HG03025 (cell line): ENCODE data around the gene MME.
"Not testable (repeated sequence)": the region's sequence is repeated elsewhere in the genome, so short reads cannot be mapped to it uniquely, and the experiment has no call there.

Experiments used
- ATAC-seq: cut with Tn5 transposase; IDR thresholded peaks from one replicate; pipeline ENCODE4 v1.9.1; 2021; ENCODE audit warnings: mild to moderate bottlenecking, moderate library complexity; ENCODE audit not compliant: unreplicated experiment, low FRiP score

MME gene

DNA sequence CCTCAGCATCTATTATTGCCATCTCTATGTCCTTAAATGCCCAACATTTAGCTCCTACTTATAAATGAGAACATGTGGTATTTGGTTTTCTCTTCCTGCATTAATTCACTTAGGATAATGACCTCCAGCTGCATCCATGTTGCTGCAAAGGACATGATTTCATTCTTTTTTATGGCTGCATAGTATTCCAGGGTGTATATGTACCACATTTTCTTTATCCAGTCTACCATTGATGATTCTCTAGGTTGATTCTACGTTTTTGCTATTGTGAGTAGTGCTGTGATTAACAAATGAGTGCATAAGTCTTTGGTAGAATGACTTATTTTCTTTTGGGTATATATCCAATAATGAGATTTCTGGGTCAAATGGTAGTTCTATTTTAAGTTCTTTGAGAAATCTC lies 54.2 kb downstream of the MME start:
- ATAC-seq, result not testable (repeated sequence)

DNA sequence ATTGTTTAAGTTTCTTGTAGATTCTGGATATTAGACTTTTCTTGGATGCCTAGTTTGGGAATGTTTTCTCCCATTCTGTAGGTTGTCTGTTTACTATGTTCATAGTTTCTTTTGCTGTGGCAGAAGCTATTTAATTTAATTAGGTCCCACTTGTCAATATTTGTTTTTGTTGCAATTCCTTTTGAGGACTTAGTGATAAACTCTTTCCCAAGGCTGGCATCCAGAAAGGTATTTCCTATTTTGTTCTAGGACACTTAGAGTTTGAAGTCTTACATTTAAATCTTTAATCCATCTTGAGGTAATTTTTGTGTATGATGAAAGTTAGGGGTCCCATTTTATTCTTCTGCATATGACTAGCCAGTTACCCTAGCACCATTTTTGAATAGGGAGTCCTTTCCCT lies 54.9 kb downstream of the MME start:
- no peak for ATAC-seq

DNA sequence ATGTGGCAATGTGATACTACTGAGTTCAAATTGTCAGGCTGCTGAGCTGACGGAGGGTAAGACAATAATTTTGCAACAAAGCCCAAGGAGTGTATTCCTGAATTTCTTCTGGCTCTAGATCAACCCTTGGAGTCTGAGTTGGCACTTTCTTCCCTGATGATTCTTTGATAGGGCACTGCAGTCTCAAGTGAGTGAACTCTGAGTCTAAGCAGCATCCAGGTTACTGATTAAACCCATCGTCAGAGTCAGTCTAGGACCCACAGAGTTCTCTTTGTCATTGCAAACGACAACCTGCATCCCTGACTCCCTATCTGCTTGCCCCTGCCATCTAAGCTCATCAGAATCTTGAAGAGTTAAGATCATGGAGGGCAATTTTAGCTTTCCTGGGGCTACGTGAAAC lies 58.6 kb downstream of the MME start:
- no peak for ATAC-seq

DNA sequence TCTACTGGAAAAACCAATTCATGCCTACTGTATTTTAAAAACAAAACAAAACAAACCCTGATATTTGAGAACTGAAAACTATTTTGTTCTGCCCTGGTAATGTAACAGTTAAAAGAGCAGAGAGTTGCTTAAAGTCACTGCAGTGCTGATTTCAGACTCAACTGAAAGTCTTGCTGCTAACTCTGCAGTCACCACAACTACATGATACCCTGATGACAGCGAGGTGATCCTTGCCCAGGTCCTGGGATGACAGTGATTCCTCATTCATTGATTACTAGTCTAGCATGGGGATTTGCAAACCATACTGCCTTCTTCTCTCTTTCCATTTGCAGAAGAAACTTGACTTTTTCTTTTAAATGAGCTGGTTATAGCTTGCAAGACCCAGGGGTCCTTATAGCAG lies 67.5 kb downstream of the MME start:
- ATAC-seq, result no peak

DNA sequence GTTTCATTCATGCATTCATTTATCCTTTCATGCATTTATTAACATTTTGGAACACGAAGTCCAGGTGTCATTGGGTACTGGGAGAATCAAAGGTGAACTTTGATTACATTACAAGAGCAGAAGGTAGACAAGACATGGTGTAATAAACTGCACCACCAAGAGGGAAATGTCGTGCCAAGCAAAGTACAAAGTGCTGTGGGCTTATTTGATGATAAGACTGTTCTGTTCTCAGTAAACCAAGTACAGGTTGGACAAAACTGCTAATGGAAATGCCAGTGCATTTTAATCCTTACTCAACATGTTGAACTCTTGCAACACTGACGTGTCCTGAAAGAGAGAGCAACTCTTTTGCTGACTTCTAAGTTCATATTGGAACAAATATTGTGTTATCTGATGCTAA lies 69.4 kb downstream of the MME start:
- ATAC-seq, result no peak

DNA sequence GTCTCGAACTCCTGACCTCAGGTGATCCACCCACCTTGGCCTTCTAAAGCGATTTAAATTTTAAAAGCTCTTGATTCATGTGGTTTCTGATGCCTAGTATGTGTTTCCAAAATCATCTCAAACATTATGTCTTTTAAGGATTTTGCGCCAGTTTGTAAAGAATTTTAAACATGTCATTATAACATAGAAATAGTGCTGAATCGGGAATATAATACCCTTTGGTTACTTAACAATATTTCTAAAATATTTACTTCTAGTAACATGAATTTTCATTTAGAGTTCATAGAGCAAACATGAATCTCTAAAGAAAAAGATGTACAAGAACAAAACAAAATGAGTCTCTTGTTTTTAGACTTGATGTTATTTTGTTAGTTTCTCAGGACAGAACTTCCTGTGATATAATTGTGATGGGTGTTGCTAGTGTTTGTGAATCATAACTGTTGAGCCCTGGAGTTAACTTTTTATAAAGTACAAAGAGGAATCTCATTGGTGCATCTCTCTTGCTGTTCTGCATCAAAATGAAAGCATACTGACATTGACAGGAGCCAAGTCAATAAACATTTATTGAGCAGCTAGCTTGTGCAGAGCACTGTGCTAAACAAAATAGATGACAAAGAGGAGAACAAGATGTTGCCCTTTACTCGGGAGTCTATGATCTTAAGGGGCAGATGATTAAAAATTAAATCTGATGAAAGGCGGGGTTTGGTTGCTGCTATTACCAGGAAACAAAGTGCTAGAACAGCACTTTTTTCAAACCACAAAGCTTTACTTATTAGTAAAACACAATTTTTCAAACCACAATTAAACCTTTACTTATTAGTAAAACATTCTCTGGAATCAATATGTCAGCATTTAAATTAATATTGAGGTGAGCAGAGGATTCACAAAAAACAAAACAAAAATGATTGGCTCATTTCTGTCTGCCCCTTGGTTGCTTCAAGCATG lies 73.4 kb downstream of the MME start:
- no peak for ATAC-seq

DNA sequence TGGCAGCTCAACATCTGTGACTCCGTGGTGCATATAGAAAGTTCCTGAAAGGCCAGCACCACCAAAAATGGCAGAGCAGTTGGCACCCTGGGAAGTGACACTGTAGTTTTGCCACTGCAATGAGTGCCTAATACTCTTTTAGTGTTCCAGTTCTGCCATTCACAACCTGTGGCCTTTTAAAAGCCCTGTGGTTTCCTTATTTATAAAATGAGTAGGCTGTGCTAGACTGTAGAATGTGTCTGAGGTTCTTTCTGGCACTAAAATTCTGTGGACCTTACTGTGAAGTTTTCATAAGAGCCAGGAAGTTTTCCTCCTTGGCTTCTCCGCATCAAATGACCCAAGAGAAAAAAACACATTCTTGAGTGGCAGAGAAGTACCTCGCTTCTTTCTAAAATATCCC lies 74.1 kb downstream of the MME start:
- no peak for ATAC-seq

DNA sequence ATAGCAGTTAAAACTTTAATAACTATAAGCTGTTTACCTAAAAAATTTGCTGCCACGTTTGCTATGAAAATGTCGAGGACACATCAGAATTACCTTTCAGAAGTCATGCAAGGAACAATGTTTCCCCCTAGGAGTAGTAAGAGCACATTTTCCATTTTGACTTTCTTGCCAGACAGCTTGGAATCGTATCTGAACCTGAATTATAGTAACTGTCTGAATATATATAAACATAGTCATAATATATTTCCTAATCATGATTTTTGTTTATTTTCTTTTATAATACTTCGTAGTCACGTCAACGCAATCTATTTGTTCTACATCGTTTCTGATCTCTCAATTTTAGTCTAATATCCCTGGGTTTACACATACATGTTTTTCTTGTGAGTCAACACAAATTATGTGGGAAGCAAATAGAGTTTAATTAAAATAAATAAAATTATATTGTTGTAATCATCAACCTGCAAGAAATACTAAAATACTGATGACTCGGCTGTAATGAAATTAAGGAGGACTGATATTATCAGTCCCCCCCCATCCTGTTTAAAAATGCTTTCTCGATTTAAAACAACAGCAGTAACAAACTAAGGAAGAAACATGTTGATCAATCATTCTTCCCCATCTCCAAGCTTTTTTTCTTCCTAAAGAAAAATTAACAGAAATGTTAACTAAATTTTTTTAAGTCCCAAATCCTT lies 78.4 kb downstream of the MME start:
- ATAC-seq, result no peak

DNA sequence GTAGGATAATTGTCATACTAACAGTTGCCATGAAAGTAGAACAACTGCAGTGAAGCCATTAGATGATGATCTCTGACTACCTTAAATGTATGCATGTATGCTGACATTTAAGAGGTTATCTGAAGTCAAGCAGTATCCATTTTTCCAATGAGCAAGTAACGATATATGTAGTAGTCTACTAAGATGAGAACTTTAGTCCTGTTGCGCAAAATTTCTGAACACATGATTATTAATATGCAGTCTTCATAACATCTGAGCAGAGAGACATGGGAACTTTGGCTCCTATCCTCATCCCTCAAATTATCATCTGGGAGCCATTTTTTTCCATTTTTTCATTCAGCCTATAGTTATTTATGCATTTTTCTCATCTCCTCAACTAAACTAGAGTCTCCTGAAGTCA lies 79.2 kb downstream of the MME start:
- no peak for ATAC-seq

DNA sequence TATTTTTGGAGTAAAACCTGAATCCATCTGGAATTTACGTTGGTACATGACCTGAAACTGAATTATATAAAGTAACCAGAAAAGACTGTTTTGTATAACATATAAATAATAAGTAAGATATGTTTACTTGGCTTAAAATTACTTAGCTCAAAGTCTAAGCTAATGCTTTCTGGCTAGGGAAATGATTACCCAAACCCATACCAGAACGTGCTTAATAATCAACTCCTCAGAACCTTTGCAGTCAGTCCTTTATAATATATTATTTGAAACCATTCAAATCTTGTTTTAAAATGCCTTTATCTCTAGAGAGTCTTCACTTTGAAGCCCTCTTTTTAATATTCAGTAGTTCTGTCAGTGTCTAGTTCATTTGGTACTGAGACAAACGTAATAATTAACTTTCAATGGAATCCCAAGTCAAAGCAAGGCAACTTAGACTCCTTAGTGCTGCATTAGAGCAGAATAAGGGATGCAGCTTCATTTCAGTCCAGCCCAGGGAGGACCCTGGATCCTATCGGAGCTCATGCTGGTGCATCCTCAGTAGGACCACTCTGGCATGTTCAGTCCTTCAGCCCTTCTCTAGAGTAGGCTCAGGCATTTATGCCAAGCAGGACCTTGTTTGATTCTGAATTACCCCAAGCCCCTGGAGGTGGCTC lies 81.6 kb downstream of the MME start:
- ATAC-seq, result no peak

DNA sequence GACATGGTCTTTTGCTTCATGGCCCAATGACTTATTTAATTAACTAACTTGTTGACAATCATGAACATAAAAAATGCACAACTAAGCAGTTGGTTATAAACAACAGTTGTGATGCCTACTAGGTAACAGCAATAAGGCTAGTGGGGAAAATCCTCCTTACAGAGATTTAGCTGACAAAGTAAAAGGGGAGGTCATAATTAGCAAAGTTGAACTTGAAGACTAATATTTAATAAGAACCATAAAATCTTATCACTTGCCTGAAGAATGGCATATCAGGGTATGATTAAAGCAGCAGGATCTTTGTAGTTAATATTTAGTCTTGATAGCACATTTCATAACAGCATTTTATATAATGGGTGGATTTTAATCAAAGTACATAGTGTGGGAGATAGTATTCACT lies 84.2 kb downstream of the MME start:
- no peak for ATAC-seq

DNA sequence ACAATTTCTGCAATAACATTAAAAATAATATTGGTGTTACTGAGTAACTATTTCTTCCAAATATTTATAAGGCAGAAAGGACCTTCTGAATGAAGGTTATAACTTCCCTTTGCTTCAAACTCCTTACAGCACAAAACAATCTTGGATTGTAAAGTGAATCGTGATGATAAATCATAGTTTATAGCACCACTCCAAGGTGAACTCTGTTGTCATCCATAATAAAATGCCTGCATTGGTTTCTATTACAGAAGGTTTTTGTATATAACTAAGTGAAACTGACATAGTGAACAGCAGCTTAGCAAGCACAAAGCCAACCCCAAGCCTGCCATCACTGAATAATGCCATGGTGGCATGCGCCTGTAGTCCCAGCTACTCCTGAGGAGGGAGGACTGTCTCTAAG lies 86.3 kb downstream of the MME start:
- ATAC-seq, result no peak

DNA sequence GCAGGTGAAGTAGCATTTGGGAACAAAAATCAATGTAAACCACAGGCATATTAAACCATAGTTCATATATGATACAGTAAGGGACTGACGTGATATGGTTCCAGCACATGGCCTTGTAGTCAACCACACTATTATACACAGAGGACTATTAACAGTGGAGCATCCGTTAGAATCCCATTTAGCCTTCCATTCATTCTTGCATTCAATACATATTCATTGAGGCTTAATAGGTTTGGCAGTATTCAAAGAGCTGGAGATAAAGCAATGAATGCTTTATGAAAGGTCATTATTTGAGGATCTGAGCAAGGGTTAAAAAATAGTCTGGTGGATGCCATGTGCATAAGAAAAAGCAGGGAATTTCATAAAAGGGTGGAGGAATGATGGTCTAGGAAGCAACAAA lies 89.1 kb downstream of the MME start:
- ATAC-seq, result no peak

DNA sequence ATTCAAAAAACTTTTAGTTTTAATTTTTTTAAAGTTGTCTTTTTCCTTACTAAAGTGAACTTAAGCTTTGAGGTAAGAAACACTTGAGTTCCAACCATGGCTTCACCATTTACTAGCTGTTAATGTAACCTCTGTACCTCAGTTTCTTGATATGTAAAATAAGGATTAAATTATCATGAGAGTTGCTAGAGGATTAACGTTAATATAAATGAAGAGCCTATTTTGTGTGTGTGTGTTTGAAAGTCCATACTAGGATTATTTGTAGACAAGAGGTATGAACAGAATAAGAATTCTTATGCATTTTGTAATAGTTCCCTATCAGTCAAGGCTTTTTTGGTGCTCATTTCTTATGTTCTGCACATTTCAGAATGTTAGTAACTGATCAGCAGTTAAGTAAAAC lies 93.7 kb downstream of the MME start:
- ATAC-seq, result no peak

DNA sequence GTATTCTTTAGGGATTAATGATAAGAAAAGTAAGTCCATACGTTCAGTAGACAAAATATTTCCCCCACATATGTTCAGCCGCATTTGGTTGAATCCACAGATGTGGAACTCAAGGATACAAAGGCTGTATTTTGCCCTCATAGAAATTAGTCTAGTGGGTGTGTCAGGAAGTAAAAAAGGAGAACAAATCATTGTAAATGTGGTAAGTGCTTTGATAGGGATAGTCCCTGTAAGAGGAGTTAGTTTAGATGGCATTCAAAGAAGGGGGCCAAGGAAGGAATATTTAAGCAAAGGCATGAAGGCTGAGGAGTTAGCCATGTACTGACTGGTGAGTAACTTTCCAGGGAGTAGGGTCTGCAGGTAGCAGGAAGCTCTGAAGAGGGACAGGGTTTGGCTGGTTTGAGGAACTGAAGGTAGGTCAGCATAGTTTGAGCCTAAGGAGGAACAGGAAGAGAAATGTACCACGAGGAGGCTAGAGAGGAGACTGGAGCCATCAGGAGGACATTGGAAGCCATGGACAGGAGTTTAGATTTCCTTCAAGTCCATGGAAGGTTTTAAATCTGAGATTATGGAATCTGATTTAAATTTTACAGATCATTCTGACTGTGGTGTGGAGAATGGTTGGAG lies 98.8 kb downstream of the MME start:
- ATAC-seq, result no peak

DNA sequence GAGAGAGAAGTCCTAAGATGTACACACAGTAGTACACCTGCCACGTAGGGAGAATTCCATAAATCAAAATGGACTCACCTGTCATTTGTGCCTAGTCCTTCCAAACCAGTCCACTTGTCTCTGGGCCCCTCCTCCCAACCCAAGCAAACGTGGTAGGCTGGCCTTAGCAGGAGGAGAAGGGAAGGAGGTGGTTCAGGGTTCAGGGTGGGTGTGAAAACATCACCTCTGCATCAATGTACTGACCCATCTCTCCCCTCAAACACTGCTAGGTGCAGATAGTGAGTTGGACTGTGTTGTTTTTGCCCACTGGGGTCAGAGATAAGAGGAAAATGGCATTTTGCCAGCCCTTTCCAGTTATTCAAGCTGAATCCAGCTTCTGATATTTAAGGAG lies 99.3 kb downstream of the MME start:
- no peak for ATAC-seq

DNA sequence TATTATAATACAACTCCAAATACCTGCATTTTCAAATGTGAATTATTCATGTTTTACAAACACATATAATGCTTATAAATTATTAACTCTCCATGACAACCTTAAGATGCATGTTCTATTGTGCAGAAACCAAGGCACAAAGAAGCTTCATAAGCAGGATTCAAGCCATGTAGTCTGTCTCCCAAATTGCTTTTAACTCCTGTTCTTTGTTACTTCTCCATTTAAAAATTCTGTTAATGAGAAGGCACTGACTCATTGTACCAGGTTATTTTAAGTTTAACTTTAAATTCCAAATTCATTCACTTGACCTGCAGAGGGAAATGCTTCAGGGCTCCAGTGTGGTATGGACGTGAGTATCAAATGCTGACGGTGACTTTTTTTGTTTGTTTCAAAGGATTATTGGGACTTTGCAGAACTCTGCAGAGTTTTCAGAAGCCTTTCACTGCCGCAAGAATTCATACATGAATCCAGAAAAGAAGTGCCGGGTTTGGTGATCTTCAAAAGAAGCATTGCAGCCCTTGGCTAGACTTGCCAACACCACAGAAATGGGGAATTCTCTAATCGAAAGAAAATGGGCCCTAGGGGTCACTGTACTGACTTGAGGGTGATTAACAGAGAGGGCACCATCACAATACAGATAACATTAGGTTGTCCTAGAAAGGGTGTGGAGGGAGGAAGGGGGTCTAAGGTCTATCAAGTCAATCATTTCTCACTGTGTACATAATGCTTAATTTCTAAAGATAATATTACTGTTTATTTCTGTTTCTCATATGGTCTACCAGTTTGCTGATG lies 100.0 kb downstream of the MME start:
- no peak for ATAC-seq

DNA sequence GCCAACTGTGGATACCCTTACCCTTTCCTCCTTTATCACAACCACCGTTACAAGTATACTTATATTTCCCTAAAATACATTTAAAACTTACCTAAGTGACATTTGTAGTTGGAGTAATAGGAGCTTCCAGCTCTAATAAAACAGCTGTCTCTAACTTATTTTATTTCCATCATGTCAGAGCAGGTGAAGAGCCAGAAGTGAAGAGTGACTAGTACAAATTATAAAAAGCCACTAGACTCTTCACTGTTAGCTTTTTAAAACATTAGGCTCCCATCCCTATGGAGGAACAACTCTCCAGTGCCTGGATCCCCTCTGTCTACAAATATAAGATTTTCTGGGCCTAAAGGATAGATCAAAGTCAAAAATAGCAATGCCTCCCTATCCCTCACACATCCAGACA lies 102.3 kb downstream of the MME start:
- ATAC-seq, result no peak

DNA sequence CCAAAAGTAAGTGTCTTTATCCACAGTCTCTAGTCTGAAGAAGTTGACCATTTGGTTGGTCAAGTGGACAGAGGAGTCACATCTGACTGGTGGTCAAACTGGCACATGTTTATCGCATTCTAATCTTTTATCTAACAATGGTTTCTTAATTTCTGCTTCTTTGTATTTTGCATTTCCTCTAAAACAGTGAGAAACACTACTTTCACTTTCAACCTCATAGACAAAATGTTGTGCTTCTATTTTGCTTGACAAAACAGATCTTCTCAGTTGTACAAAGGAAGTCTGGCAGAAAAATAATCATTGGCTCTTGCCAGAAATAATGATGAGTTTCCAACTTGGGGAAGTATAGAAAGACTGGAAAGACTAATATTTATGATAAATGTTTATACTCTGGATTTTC lies 103.9 kb downstream of the MME start:
- ATAC-seq, result peak; percentile 59

DNA sequence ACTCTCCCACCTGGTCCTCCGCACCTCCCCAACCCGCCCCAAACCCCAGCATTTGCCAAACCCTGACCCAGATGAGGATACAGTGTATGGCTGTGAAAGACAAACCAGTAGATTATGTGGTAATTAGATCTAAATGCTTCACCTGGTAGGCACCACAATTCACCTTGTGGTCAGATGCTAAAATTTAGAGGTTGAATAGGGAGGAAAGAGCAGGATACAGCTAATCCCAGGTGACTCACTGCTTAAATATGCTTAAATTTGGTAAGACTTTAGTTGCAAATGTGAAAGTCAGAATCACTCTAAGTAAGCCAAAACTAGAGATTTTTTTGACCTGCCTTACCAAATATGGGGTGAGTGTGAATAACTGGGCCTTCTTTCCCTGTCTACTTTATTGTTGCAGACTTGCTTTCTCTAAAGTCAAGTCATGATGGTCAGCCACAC lies 105.5 kb downstream of the MME start:
- no peak for ATAC-seq
